Kidney (tissue), 14 donors: ENCODE measurements around the gene HS6ST1. TPM values are rescaled to one million over a fixed set of nuclear protein-coding genes. Genes with fewer than 3 reads are reported as not detected.
"Not testable (repeated sequence)": the region's sequence is repeated elsewhere in the genome, so short reads cannot be mapped to it uniquely, and the experiment has no call there.

ENCODE experiments used
- DNase-seq, 5 donors: peaks; one replicate each; pipeline ENCODE4 v3.0.0-alpha.2; 2013 to 2020
- FAIRE-seq: peaks from 2 replicates; lab custom pipeline; 2012; peaks lifted over from hg19 to GRCh38; lab: Jason Lieb, UNC
- H3K27ac ChIP-seq, 2 donors: one replicate each; pipeline ENCODE4 v1.7.0; 2013; ENCODE audit warnings: low read depth in 2 of 2, low read length in 2 of 2, inconsistent platforms in 1 of 2
- H3K27me3 ChIP-seq: one replicate; pipeline ENCODE4 v1.7.1; 2013; ENCODE audit warnings: low read length, inconsistent platforms; ENCODE audit not compliant: control insufficient read depth, insufficient read depth
- H3K36me3 ChIP-seq, 3 donors: one replicate each; pipeline versions ENCODE4 v1.7.0 to v1.7.1; 2013; ENCODE audit warnings: low read length in 3 of 3, control low read depth in 1 of 3, inconsistent platforms in 1 of 3; ENCODE audit not compliant: insufficient read depth in 3 of 3, control insufficient read depth in 2 of 3
- H3K4me1 ChIP-seq, 3 donors: one replicate each; pipeline versions ENCODE4 v1.7.0 to v1.7.1; 2013; ENCODE audit warnings: low read length in 3 of 3, inconsistent platforms in 1 of 3, low read depth in 1 of 3; ENCODE audit not compliant: control insufficient read depth in 2 of 3, insufficient read depth in 2 of 3
- H3K4me3 ChIP-seq, 3 donors: one replicate each; pipeline versions ENCODE4 v1.7.0 to v1.8.1; 2013; ENCODE audit warnings: low read length in 3 of 3, control low read depth in 1 of 3, inconsistent platforms in 1 of 3
- H3K9ac ChIP-seq, 3 donors: one replicate each; pipeline versions ENCODE4 v1.7.0 to v1.7.1; 2013; ENCODE audit warnings: low read length in 3 of 3, control low read depth in 1 of 3, inconsistent platforms in 1 of 3
- H3K9me3 ChIP-seq, 3 donors: one replicate each; pipeline versions ENCODE4 v1.7.0 to v1.7.1; 2013; ENCODE audit warnings: low read length in 3 of 3, control low read depth in 1 of 3, inconsistent platforms in 1 of 3; ENCODE audit not compliant: control insufficient read depth in 2 of 3, insufficient read depth in 1 of 3
- CTCF ChIP-seq: IDR thresholded peaks from 3 replicates; pipeline ENCODE4 v1.5.1; 2012; ENCODE audit warnings: mild to moderate bottlenecking, moderate library complexity, borderline replicate concordance; ENCODE audit not compliant: insufficient read depth; ENCODE audit errors: extremely low read depth
- intact Hi-C: fragments of 100-400 bp; cut with DNase I; formaldehyde crosslinking; loops from one replicate; pipeline ENCODE4 v1.11.1; 2022
- polyA plus RNA-seq: library from polyadenylated mRNA; stranded (reverse); fragments of 350-450 nt; fragmentation: Illumina TruSeq; extraction: RNeasy Lipid Tissue Mini Kit (QIAGEN cat#74804); gene quantifications from one replicate; pipeline ENCODE4 v1.2.3, GENCODE V29; 2014; ENCODE audit warnings: low read depth, low replicate concordance; ENCODE audit not compliant: insufficient read depth
- total RNA-seq: library from RNA; stranded (reverse); fragmentation: NEBNext Ultra II Directional; extraction: Animal tissue kit (Norgen Biotek cat#: 25700); gene quantifications from one replicate; pipeline ENCODE4 v1.2.1, GENCODE V29; 2021
- donor health status: control.
- donor health status: control.
- donor health status: control.
- donor health status: control.
- donor health status: control.
- donor health status: DM: yes; HTN: yes; CAD: no.
- donor health status: Normal renal cell carcinoma (clear cell type).

The HS6ST1 gene
- total and polyA plus RNA-seq, 2 donors from 2014 or later, result 49.6 to 73.9 TPM

- H3K4me1 ChIP-seq, H3K27me3 ChIP-seq, H3K4me3 ChIP-seq, H3K9me3 ChIP-seq, DNase-seq, FAIRE-seq, H3K27ac ChIP-seq, intact Hi-C loops, H3K9ac ChIP-seq, H3K36me3 ChIP-seq: not testable (repeated sequence)
Measured at GRCh38 chr2:128266463-128266862, 52.2 kb downstream of the HS6ST1 start.

GRCh38 chr2:128265608-128265993 is 53.1 kb downstream of the HS6ST1 start:
- H3K4me3 ChIP-seq, H3K36me3 ChIP-seq, H3K9me3 ChIP-seq, H3K4me1 ChIP-seq, H3K9ac ChIP-seq, intact Hi-C loops, DNase-seq, H3K27me3 ChIP-seq, H3K27ac ChIP-seq, FAIRE-seq: not testable (repeated sequence)

GRCh38 chr2:128264881-128265607 is 53.6 kb downstream of the HS6ST1 start:
- Histone ChIP-seq H3K9me3 (no peaks in the 10 kb centered on the region), H3K27me3 (no peaks in the 10 kb centered on the region), H3K36me3 (peaks cover 0 to 2% (median 0%) of the 10 kb centered on the region in 3 donors), H3K27ac (no peak overlapping the region), H3K4me1 (no peaks in the 10 kb centered on the region), H3K9ac (no peak overlapping the region), H3K4me3 (no peak overlapping the region)
- no peak for TF ChIP-seq CTCF
- no peak for DNase-seq
- no peak for FAIRE-seq
- intact Hi-C loops, result no loop called here

DNA sequence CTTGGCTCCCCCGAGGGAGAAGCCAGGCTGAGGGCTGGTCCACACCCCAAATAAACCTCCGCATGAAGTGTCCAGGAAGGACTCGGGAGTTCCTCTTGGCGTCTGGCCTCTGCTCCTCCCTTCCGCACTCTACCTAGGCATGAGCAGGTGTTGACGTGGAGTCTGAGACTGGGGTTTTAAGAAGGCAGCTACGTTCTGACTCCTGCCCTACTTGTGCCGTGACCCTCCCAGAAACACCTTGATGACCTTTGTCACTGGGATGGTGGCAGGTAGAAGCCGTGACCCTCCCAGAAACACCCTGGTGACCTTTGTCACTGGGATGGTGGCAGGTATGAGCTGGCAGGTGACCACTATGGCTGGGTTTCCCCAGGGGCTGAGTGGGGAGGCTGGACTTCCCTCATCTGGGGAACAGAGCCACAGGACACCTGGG is 54.8 kb downstream of the HS6ST1 start:
- no peak for TF ChIP-seq CTCF
- no peaks in the 10 kb centered on the region for H3K27me3 ChIP-seq
- intact Hi-C loops, result no loop called here
- no peak overlapping the region for H3K9ac ChIP-seq
- H3K4me1 ChIP-seq, result no peaks in the 10 kb centered on the region
- H3K36me3 ChIP-seq, result peaks cover 0 to 2% (median 0%) of the 10 kb centered on the region in 3 donors
- no peaks in the 10 kb centered on the region for H3K9me3 ChIP-seq
- FAIRE-seq (no peak), DNase-seq (no peak)
- H3K27ac ChIP-seq, result no peak overlapping the region
- H3K4me3 ChIP-seq, result no peak overlapping the region
